ENCODE measurements around the gene YKT6.

DNA sequence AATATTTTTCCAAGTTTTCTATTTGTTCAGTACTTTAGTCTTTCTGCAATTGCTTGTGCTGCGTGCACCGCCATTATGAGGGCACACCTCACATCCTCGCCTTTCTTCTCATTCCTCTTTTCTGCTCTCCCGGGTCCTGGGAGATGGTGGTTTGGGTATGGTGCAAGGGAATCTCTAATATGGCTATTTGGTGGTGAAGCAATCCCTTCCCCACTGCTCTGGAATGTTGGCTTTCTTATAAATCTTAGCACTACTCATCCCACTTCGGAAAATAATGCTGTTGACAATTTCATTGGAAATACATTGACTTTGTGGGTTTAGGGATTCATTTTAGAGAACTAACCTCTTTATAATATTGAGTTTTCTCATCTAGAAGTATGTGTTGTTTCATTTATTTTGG, 9.6 kb upstream of the YKT6 start:
- no peak for TF ChIP-seq POLR2A (IDR thresholded peaks at IDR 0.05)
- no peak for TF ChIP-seq EP300 (IDR thresholded peaks at IDR 0.05)

Data from tibial nerve (tissue), 3 donors.